H1 (cell line): ENCODE data around the gene DDX23. TPM values are rescaled to one million over a fixed set of nuclear protein-coding genes. Genes with fewer than 3 reads are reported as not detected.

Experiments
- CTCF ChIA-PET: fragments of 300-600 bp; sonication (Branson Sonifier 250); formaldehyde crosslinking; loops from one replicate; lab custom pipeline; 2021; ENCODE audit not compliant: partially characterized antibody; lab: Charles Lee
- POLR2A ChIA-PET: fragments of 300-600 bp; sonication (Branson Sonifier 250); formaldehyde crosslinking; loops from one replicate; lab custom pipeline; 2021; ENCODE audit warnings: inconsistent platforms; ENCODE audit not compliant: partially characterized antibody; lab: Charles Lee
- DNase-seq, 2 experiments: peaks; one replicate each; pipeline versions ENCODE4 v3.0.0 to v3.0.0-alpha.2; 2010 to 2022; ENCODE audit warnings: low spot score in 2 of 2, low read depth in 1 of 2, mixed read lengths in 1 of 2
- FAIRE-seq: peaks from 2 replicates; lab custom pipeline; 2011; peaks lifted over from hg19 to GRCh38; lab: Jason Lieb, UNC
- H2AFZ ChIP-seq: 2 replicates; pipeline ENCODE4 v1.8.1; 2012; ENCODE audit warnings: low read length, inconsistent platforms
- H2AK5ac ChIP-seq: 2 replicates; pipeline ENCODE4 v1.6.1; 2013; ENCODE audit warnings: low read depth, low read length
- H2BK120ac ChIP-seq: replicated peaks from 2 replicates; pipeline ENCODE3; 2013; ENCODE audit warnings: low read depth, low read length, inconsistent platforms
- H2BK12ac ChIP-seq: 2 replicates; pipeline ENCODE4 v1.6.1; 2013; ENCODE audit warnings: low read depth, low read length
- H2BK15ac ChIP-seq: 2 replicates; pipeline ENCODE4 v1.6.1; 2013; ENCODE audit warnings: low read length
- H2BK20ac ChIP-seq: 2 replicates; pipeline ENCODE4 v1.6.1; 2013; ENCODE audit warnings: low read length
- H2BK5ac ChIP-seq: 2 replicates; pipeline ENCODE4 v1.6.1; 2013; ENCODE audit warnings: low read depth, low read length
- H3K14ac ChIP-seq: 2 replicates; pipeline ENCODE4 v1.6.1; 2013; ENCODE audit warnings: inconsistent platforms; ENCODE audit not compliant: insufficient read length
- H3K18ac ChIP-seq: 2 replicates; pipeline ENCODE4 v1.6.1; 2013; ENCODE audit warnings: low read length; ENCODE audit errors: extremely low read depth
- H3K23ac ChIP-seq: 2 replicates; pipeline ENCODE4 v1.6.1; 2013; ENCODE audit warnings: inconsistent platforms; ENCODE audit not compliant: insufficient read length
- H3K23me2 ChIP-seq: 2 replicates; pipeline ENCODE4 v1.6.1; 2013; ENCODE audit warnings: low read depth, low read length
- H3K27ac ChIP-seq: 2 replicates; pipeline ENCODE4 v1.6.1; 2011; ENCODE audit warnings: low read depth, low read length, inconsistent platforms
- H3K27me3 ChIP-seq, 4 experiments: replicated peaks in 1 of 4; 1 replicate in 1 of 4; 2 replicates in 3 of 4; pipeline versions ENCODE4 v1.6.1 to v1.8.1; 2011 to 2013; ENCODE audit warnings: low read length in 3 of 4, mild to moderate bottlenecking in 3 of 4, inconsistent platforms in 2 of 4, mixed read lengths in 2 of 4, moderate library complexity in 1 of 4; ENCODE audit not compliant: control insufficient read depth in 3 of 4, insufficient read depth in 3 of 4; ENCODE audit errors: extremely low read depth in 1 of 4
- H3K36me3 ChIP-seq, 4 experiments: 2 replicates each; pipeline versions ENCODE4 v1.6.1 to v1.8.1; 2011 to 2013; ENCODE audit warnings: mild to moderate bottlenecking in 4 of 4, low read length in 3 of 4, moderate library complexity in 2 of 4, control low read depth in 1 of 4, inconsistent platforms in 1 of 4; ENCODE audit not compliant: insufficient read depth in 4 of 4, control insufficient read depth in 2 of 4
- H3K4ac ChIP-seq: replicated peaks from 2 replicates; pipeline ENCODE3; 2013; ENCODE audit warnings: low read length, low read depth, mixed read lengths, inconsistent platforms; ENCODE audit not compliant: insufficient read length
- H3K4me1 ChIP-seq, 4 experiments: replicated peaks in 1 of 4; 1 replicate in 1 of 4; 2 replicates in 3 of 4; pipeline versions ENCODE4 v1.6.1 to v1.8.1; 2011 to 2013; ENCODE audit warnings: low read length in 3 of 4, inconsistent platforms in 2 of 4, mixed read lengths in 1 of 4; ENCODE audit not compliant: insufficient read depth in 4 of 4, control insufficient read depth in 3 of 4
- H3K4me2 ChIP-seq, 2 experiments: 2 replicates each; pipeline versions ENCODE4 v1.6.1 to v1.8.1; 2011 to 2013; ENCODE audit warnings: low read depth in 2 of 2, low read length in 2 of 2, control low read depth in 1 of 2, inconsistent platforms in 1 of 2, mild to moderate bottlenecking in 1 of 2; ENCODE audit not compliant: insufficient read depth in 1 of 2
- H3K4me3 ChIP-seq, 4 experiments: fragments of 200-600, 300-600 bp in 1 of 4; sonication (generic), shearing (Covaris generic), sonication (Bioruptor Twin) in 1 of 4; 2 replicates each; pipeline versions ENCODE4 v1.5.1 to v1.8.1; 2011 to 2016; ENCODE audit warnings: low read length in 4 of 4, low read depth in 3 of 4, control low read depth in 2 of 4, inconsistent platforms in 2 of 4, mild to moderate bottlenecking in 2 of 4, mixed read lengths in 1 of 4, moderate library complexity in 1 of 4; ENCODE audit not compliant: insufficient read depth in 2 of 4; ENCODE audit errors: extremely low read depth in 1 of 4
- H3K56ac ChIP-seq: replicated peaks from 2 replicates; pipeline ENCODE3; 2013; ENCODE audit warnings: low read depth, mild to moderate bottlenecking, mixed read lengths, low read length, inconsistent platforms; ENCODE audit not compliant: insufficient read length
- H3K79me1 ChIP-seq: 2 replicates; pipeline ENCODE4 v1.6.1; 2013; ENCODE audit warnings: low read depth, low read length, control low read depth
- H3K79me2 ChIP-seq, 2 experiments: 2 replicates each; pipeline versions ENCODE4 v1.6.1 to v1.8.1; 2012 to 2013; ENCODE audit warnings: low read length in 2 of 2, mild to moderate bottlenecking in 2 of 2, inconsistent platforms in 1 of 2; ENCODE audit not compliant: insufficient read depth in 2 of 2, control insufficient read depth in 1 of 2
- H3K9ac ChIP-seq, 4 experiments: replicated peaks in 1 of 4; 1 replicate in 1 of 4; 2 replicates in 3 of 4; pipeline versions ENCODE4 v1.6.1 to v1.8.1; 2011 to 2013; ENCODE audit warnings: low read depth in 3 of 4, low read length in 3 of 4, control low read depth in 2 of 4, mild to moderate bottlenecking in 2 of 4, moderate library complexity in 2 of 4, inconsistent platforms in 1 of 4; ENCODE audit errors: extremely low read depth in 1 of 4
- H3K9me3 ChIP-seq, 2 experiments: 2 replicates each; pipeline versions ENCODE4 v1.6.1 to v1.8.1; 2012 to 2013; ENCODE audit warnings: mild to moderate bottlenecking in 2 of 2, moderate library complexity in 2 of 2, control low read depth in 1 of 2, inconsistent platforms in 1 of 2, low read depth in 1 of 2, low read length in 1 of 2, mixed read lengths in 1 of 2; ENCODE audit not compliant: insufficient read depth in 2 of 2
- H4K20me1 ChIP-seq, 2 experiments: replicated peaks in 1 of 2; 2 replicates each; pipeline versions ENCODE3 to v1.8.1; 2011 to 2013; ENCODE audit warnings: inconsistent platforms in 2 of 2, low read length in 2 of 2, mild to moderate bottlenecking in 1 of 2; ENCODE audit not compliant: insufficient read depth in 2 of 2, control insufficient read depth in 1 of 2
- H4K5ac ChIP-seq: 2 replicates; pipeline ENCODE4 v1.6.1; 2013; ENCODE audit warnings: low read length, low read depth, mixed read lengths, inconsistent platforms; ENCODE audit not compliant: insufficient read length
- H4K8ac ChIP-seq: 2 replicates; pipeline ENCODE4 v1.8.0; 2013; ENCODE audit warnings: mild to moderate bottlenecking, moderate library complexity, low read length, inconsistent platforms; ENCODE audit not compliant: insufficient read depth; ENCODE audit errors: extremely low read depth
- H4K91ac ChIP-seq: replicated peaks from 2 replicates; pipeline ENCODE3; 2013; ENCODE audit warnings: low read length, mixed read lengths, inconsistent platforms; ENCODE audit not compliant: insufficient read length
- JUN ChIP-seq: IDR thresholded peaks from 2 replicates; pipeline ENCODE4 v1.6.1; 2011; ENCODE audit warnings: low read depth, mild to moderate bottlenecking, improper control_type of control experiment, low read length
- TBP ChIP-seq: IDR thresholded peaks from 2 replicates; pipeline ENCODE4 v1.6.1; 2011; ENCODE audit warnings: low read depth, low read length, improper control_type of control experiment
- WGBS, 2 experiments: shearing (Covaris generic) in 1 of 2; methylation state at CpG; one replicate each; pipeline versions ENCODE4 v1.1.6 to v1.1.7; 2013 to 2015; ENCODE audit warnings: low lambda C conversion rate in 2 of 2, mixed read lengths in 2 of 2, inconsistent platforms in 1 of 2, low coverage in 1 of 2, missing lambda C conversion rate in 1 of 2; ENCODE audit not compliant: insufficient replicate concordance in 2 of 2, insufficient coverage in 1 of 2, insufficient read length in 1 of 2; ENCODE audit errors: extremely low coverage in 1 of 2, missing lambda C conversion rate in 1 of 2; 5-methylcytosine and 5-hydroxymethylcytosine counted together
- polyA plus RNA-seq, 7 experiments: library from polyadenylated mRNA; depleted of rRNA in 3 of 7; stranded (reverse) in 5 of 7; unstranded in 2 of 7; fragments of >200 nt in 5 of 7; fragments of 200-250 nt in 2 of 7; gene quantifications; 1 replicate in 5 of 7; 2 replicates in 1 of 7; 4 replicates in 1 of 7; pipeline versions ENCODE4 v1.2.1 to v1.2.3, GENCODE V29; 2011 to 2013; ENCODE audit warnings: missing spikeins in 2 of 7, mixed read lengths in 2 of 7
- total RNA-seq: library from RNA; stranded (reverse); fragmentation: NEBNext Ultra II Directional; extraction: Animal tissue kit (Norgen Biotek cat#: 25700); gene quantifications from 2 replicates; pipeline ENCODE4 v1.2.1, GENCODE V29; 2021

The DDX23 gene
- total and polyA plus RNA-seq, 2 of the 8 experiments (the other 6 are each of a cell fraction or from before 2014, with no cell fraction given): 43.5 to 107 TPM

DNA sequence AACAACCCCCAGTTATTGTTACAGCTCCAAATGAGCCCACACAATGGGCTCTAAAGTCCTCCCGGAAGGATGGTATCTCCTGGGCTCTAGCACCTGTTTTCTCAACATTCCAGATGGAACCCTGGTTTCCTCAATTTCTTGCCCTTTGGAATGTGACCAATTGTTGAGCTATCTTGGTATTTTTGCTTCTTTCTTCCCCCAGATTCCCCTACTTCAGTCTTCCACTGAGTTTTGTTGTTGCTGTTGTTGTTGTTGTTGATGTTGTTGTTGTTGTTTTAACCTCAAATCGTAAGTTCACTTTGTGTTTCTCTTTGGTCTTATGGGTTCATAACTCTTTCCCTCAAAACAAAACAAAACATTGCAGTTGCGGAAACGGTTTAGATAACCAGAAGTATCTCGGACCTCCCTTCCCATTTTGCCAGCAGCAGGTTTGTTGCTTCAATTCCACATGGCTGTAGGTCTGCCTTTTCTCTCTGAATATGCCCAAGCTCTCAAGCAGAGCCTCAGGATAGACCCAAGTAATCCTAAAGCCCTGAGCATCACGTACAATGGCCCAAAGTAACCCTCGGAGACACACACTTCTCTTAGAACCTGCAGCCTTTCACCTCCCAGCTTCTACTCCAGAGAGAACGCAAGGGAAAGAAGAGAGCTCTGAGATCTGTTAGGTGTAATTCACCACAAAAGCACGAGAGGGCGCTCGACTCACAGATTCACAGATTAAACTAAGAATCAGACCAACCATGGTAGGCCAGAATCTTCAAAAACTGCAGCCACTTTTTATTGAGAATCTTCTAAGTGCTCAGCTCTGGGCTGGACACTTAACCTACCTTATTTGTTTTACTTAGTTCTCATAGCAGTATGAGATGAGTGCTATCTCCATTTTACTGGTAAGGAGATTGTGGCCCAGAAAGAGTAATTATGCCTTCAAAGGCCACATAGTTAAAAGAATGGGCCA, 1.0 kb upstream of the DDX23 start:
- DNase-seq (peak; percentile 49 to 94), FAIRE-seq (peak; percentile 81)
- WGBS, 2 experiments: 31% methylated on average over 11 of the region's 11 CpGs; no CpG with 5 or more reads in 1 of the 2 experiments
- Histone ChIP-seq H2BK12ac (peak overlapping the region; percentile 77), H3K4me1 (peaks cover 0 to 10% (median 7%) of the 10 kb centered on the region in 4 experiments; a peak in 5 of 7 replicates), H3K27me3 (no peaks in the 10 kb centered on the region), H2BK20ac (peak overlapping the region; percentile 53; the same call in 1 of the 2 replicates), H2BK120ac (no peak overlapping the region), H3K9me3 (no peaks in the 10 kb centered on the region), H2AFZ (peak overlapping the region; percentile 64; the same call in 1 of the 2 replicates), H4K91ac (no peak overlapping the region), H2BK15ac (peak overlapping the region; percentile 95), H3K36me3 (peaks cover 2 to 12% (median 7%) of the 10 kb centered on the region in 4 experiments; a peak in 6 of 8 replicates), H3K14ac (no peak overlapping the region), H3K56ac (no peak overlapping the region), H3K79me1 (peaks cover 3% of the 10 kb centered on the region; the same call in 1 of the 2 replicates), H3K23ac (no peak overlapping the region), H2AK5ac (no peak overlapping the region), H2BK5ac (peak overlapping the region; percentile 32; the same call in 1 of the 2 replicates), H3K4me2 (peak overlapping the region; percentile 66 to 68), H3K9ac (peak overlapping the region in 2 of 4 experiments; percentile 6 to 25; a peak in 2 of 7 replicates), H3K23me2 (peaks cover 3% of the 10 kb centered on the region; the same call in 1 of the 2 replicates), H3K27ac (peak overlapping the region; percentile 23; the same call in 1 of the 2 replicates), H3K4ac (peak overlapping the region; percentile 64), H4K8ac (no peak overlapping the region), H3K79me2 (peaks cover 11 to 35% of the 10 kb centered on the region in 2 experiments), H4K20me1 (peaks cover 2 to 7% of the 10 kb centered on the region in 2 experiments), H3K4me3 (peak overlapping the region; percentile 48 to 100 (median 98); a peak in 6 of 8 replicates), H3K18ac (no peak overlapping the region), H4K5ac (peak overlapping the region; percentile 45)
- ChIA-PET CTCF (interaction anchor here (0.7 to 26.4 kb wide), 37 partner anchors 9 to 1015 kb away, joined by 3 to 678 read pairs (median 5); partner anchors contain the start of genes FKBP11, RND1 and WNT1), POLR2A (interaction anchor here (0.5 to 22.9 kb wide), 16 partner anchors 11 to 182 kb away, joined by 3 to 651 read pairs (median 4); partner anchors contain the start of genes ARF3, FKBP11 and RND1)
- TF ChIP-seq TBP (no peak), JUN (no peak)
